Stimulated activated CD4-positive, alpha-beta T cell treated with anti-CD3 and anti-CD28 coated beads, Interleukin-15, amount 100 ng/mL, for 1 hour (primary cell): Measurements from ENCODE around the gene DTYMK.
"Not testable (repeated sequence)": the region's sequence is repeated elsewhere in the genome, so short reads cannot be mapped to it uniquely, and the experiment has no call there.

Source experiments
- DNase-seq, 2 donors: peaks; one replicate each; pipeline ENCODE4 v3.0.0-alpha.2; 2020; ENCODE audit warnings: low read depth in 1 of 2, low spot score in 1 of 2

The DTYMK gene

GRCh38 chr2:241672243-241673188 is 14.1 kb downstream of the DTYMK start:
- no peak for DNase-seq

- DNase-seq = no peak
Observed at GRCh38 chr2:241671457-241672240, 15.0 kb downstream of the DTYMK start.

GRCh38 chr2:241670333-241671110 is 16.1 kb downstream of the DTYMK start:
- DNase-seq = no peak

- no peak for DNase-seq
Observed at GRCh38 chr2:241668839-241669238, 17.8 kb downstream of the DTYMK start.

- no peak for DNase-seq
Observed at GRCh38 chr2:241668354-241668753, 18.3 kb downstream of the DTYMK start.

GRCh38 chr2:241666627-241667400 is 19.8 kb downstream of the DTYMK start:
- no peak for DNase-seq

- DNase-seq = no peak
Observed at GRCh38 chr2:241665731-241666440, 20.7 kb downstream of the DTYMK start.

GRCh38 chr2:241662731-241663130 is 23.9 kb downstream of the DTYMK start:
- DNase-seq = not testable (repeated sequence)

GRCh38 chr2:241660593-241661213 is 25.9 kb downstream of the DTYMK start:
- DNase-seq = no peak

GRCh38 chr2:241659150-241659739 is 27.4 kb downstream of the DTYMK start:
- DNase-seq = peak in 1 of 2 donors; percentile 14

GRCh38 chr2:241658296-241658695 is 28.3 kb downstream of the DTYMK start:
- no peak for DNase-seq

- DNase-seq = no peak
Observed at GRCh38 chr2:241657786-241658254, 28.8 kb downstream of the DTYMK start.

GRCh38 chr2:241656190-241656741 is 30.3 kb downstream of the DTYMK start:
- no peak for DNase-seq

GRCh38 chr2:241655516-241656189 is 31.0 kb downstream of the DTYMK start:
- DNase-seq = no peak

- DNase-seq = no peak
Observed at GRCh38 chr2:241654551-241654950, 32.1 kb downstream of the DTYMK start.

- DNase-seq = no peak
Observed at GRCh38 chr2:241653210-241653750, 33.3 kb downstream of the DTYMK start.

- no peak for DNase-seq
Observed at GRCh38 chr2:241652722-241653121, 33.9 kb downstream of the DTYMK start.

GRCh38 chr2:241652142-241652541 is 34.5 kb downstream of the DTYMK start:
- DNase-seq = no peak
